Measurements from ENCODE around the gene PLEKHJ1. TPM values are rescaled to one million over a fixed set of nuclear protein-coding genes. Genes with fewer than 3 reads are reported as not detected.

PLEKHJ1 gene
- total RNA-seq, 1 donor from 2014 or later, result 23.9 TPM

DNA sequence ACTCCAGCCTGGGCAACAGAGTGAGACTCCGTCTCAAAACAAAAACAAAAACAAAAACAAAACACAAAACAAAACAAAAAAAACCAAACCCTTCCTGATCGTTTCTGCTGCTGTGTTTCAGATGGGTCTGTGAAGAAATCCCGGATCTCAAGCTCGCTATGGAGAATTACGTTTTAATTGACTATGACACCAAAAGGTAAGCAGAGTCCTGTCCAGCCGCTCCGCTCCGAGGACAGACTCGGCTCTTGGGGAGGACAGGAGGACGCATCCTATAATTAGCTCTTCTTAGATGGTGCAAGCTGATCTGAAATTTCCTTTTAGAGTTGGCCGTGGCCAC lies 50.4 kb downstream of the PLEKHJ1 start:
- Histone ChIP-seq H3K36me3 (peaks cover 0 to 4% of the 10 kb centered on the region in 2 donors), H3K9me3 (no peaks in the 10 kb centered on the region), H3K27ac (peak overlapping the region; percentile 81 to 87), H3K4me3 (peak overlapping the region in 1 of 2 donors; percentile 41), H3K27me3 (no peaks in the 10 kb centered on the region), H3K4me1 (peaks cover 26 to 59% of the 10 kb centered on the region in 2 donors)
- DNase-seq (ENCODE audit: low spot score in 2 of 2), result no peak
- intact Hi-C loops (cut with DNase I), result loop anchor here (1.0 to 2.0 kb wide), 2 partner anchors 20 to 29 kb away; no protein-coding TSS in a partner anchor
- TF ChIP-seq, protein P1, sequence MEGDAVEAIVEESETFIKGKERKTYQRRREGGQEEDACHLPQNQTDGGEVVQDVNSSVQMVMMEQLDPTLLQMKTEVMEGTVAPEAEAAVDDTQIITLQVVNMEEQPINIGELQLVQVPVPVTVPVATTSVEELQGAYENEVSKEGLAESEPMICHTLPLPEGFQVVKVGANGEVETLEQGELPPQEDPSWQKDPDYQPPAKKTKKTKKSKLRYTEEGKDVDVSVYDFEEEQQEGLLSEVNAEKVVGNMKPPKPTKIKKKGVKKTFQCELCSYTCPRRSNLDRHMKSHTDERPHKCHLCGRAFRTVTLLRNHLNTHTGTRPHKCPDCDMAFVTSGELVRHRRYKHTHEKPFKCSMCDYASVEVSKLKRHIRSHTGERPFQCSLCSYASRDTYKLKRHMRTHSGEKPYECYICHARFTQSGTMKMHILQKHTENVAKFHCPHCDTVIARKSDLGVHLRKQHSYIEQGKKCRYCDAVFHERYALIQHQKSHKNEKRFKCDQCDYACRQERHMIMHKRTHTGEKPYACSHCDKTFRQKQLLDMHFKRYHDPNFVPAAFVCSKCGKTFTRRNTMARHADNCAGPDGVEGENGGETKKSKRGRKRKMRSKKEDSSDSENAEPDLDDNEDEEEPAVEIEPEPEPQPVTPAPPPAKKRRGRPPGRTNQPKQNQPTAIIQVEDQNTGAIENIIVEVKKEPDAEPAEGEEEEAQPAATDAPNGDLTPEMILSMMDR (IDR thresholded peaks at IDR 0.05), result no peak

DNA sequence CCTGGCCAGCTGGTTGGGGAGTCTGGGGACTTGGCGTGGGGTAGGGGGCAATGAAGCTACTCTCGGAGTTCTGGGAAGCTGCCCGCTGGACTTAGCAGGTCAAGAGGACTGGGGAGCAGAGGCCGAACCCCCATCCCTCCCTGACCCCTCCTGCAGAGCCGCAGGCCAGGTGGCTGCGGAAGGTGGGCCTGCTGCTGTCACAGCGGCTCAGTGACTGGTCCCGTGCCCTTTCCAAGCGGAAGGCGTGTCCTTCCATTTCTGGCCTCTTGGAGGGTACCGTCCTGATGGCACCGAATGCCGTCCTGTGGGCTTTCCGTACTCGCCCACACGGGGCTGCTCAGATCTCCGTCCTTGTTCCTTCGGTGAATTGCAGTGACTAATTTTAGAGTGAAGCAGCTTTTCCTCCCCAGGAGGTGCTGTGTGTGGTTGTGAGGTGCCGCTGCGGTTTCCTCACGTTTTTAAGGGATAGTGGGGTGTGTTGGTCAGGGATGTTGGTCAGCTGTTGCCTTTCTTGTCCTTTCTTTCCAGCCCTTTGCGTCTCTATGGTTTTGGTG lies 51.6 kb downstream of the PLEKHJ1 start:
- Histone ChIP-seq H3K9me3 (no peaks in the 10 kb centered on the region), H3K36me3 (peaks cover 0 to under 1% of the 10 kb centered on the region in 2 donors), H3K4me1 (peaks cover 26 to 59% of the 10 kb centered on the region in 2 donors), H3K4me3 (no peak overlapping the region), H3K27me3 (no peaks in the 10 kb centered on the region), H3K27ac (peak overlapping the region in 1 of 2 donors; percentile 87)
- intact Hi-C loops (cut with DNase I), result loop anchor here (1.0 kb wide), 1 partner anchor 15 kb away; no protein-coding TSS in a partner anchor
- TF ChIP-seq, protein P1 (IDR thresholded peaks at IDR 0.05), result no peak
- DNase-seq (ENCODE audit: low spot score in 2 of 2), result no peak

Other genes with a start within 250 kb of the PLEKHJ1 start
- gene BTBD2, start 220.6 kb downstream of the PLEKHJ1 start, total RNA-seq, result 90.1 TPM
- gene MKNK2, start 185.1 kb downstream of the PLEKHJ1 start, total RNA-seq, result 228 TPM
- 44.4 TPM for gene MOB3A, start 140.0 kb downstream of the PLEKHJ1 start, total RNA-seq
- not detected for gene IZUMO4, start 139.4 kb downstream of the PLEKHJ1 start, total RNA-seq
- 98.8 TPM for gene AP3D1, start 84.8 kb downstream of the PLEKHJ1 start, total RNA-seq
- 156 TPM for gene DOT1L, start 72.4 kb downstream of the PLEKHJ1 start, total RNA-seq
- 21.3 TPM for gene SF3A2, start 495 bp upstream of the PLEKHJ1 start, total RNA-seq
- gene AMH, start 13.0 kb upstream of the PLEKHJ1 start, total RNA-seq, result not detected
- not detected for gene JSRP1, start 20.1 kb upstream of the PLEKHJ1 start, total RNA-seq
- 4.7 TPM for gene PEAK3, start 45.8 kb upstream of the PLEKHJ1 start, total RNA-seq
- gene LINGO3, start 71.8 kb upstream of the PLEKHJ1 start, total RNA-seq, result not detected
- gene LSM7, start 92.3 kb upstream of the PLEKHJ1 start, total RNA-seq, result 31.4 TPM
- gene SPPL2B, start 92.4 kb upstream of the PLEKHJ1 start, total RNA-seq, result 95.7 TPM
- gene TMPRSS9, start 123.9 kb upstream of the PLEKHJ1 start, total RNA-seq, result not detected
- gene TIMM13, start 191.3 kb upstream of the PLEKHJ1 start, total RNA-seq, result 55.0 TPM
- gene LMNB2, start 220.6 kb upstream of the PLEKHJ1 start, total RNA-seq, result 38.7 TPM
- 514 TPM for gene GADD45B, start 239.8 kb upstream of the PLEKHJ1 start, total RNA-seq

Data from ascending aorta (tissue), 2 donors.